ENCODE results near the gene ACR. TPM values are rescaled to one million over a fixed set of nuclear protein-coding genes. Genes with fewer than 3 reads are reported as not detected.
"Not testable (repeated sequence)": the region's sequence is repeated elsewhere in the genome, so short reads cannot be mapped to it uniquely, and the experiment has no call there.

The ACR gene
- total RNA-seq, 1 donor from 2014 or later = 2.8 TPM

DNA sequence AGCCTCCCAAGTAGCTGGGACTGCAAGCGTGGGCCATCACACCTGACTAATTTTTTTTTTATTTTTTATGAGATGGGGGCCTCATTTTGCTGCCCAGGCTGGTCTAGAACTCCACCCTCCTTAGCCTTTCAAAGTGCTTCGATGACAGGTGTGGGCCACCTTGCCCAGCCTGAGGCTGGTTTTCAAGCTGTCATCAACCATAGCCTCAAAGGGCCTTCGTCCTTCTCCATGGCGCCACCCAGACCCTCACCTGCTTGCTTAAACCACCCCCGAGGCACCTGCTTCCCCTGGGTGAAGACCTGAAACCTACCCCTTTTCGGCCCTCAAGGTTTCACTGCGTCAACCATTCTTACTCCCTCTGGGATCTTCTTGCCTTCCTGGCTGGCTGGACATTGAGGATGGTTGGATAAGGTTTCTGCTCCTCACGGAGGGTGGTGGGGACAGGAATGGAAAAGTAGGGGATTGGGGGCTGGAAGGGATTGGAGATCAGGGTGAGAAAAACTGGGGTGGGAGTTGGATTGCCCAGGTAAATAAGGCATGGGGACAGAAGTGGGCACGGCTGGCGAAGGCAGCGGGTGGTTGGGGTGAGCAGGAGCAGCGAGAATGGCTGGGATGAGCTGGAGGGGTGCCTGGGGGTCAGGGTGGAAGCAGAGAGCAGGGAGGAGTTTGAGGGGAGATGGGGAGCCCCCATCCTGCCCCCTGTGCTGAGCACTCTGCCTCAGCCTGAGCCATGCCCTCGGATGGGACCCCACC lies 2.8 kb upstream of the ACR start:
- Mint-ChIP-seq H3K27ac (ENCODE audit: unreplicated experiment) (peak overlapping the region; percentile 61), H3K27me3 (ENCODE audit: unreplicated experiment) (peaks cover 57% of the 10 kb centered on the region), H3K36me3 (ENCODE audit: low read depth, unreplicated experiment) (peaks cover 25% of the 10 kb centered on the region), H3K4me3 (ENCODE audit: unreplicated experiment) (no peak overlapping the region), H3K9me3 (ENCODE audit: unreplicated experiment) (no peaks in the 10 kb centered on the region), H3K4me1 (ENCODE audit: unreplicated experiment) (peaks cover 6% of the 10 kb centered on the region)
- DNase-seq (ENCODE audit: low spot score) = peak; percentile 4
- TF ChIP-seq, protein P1, sequence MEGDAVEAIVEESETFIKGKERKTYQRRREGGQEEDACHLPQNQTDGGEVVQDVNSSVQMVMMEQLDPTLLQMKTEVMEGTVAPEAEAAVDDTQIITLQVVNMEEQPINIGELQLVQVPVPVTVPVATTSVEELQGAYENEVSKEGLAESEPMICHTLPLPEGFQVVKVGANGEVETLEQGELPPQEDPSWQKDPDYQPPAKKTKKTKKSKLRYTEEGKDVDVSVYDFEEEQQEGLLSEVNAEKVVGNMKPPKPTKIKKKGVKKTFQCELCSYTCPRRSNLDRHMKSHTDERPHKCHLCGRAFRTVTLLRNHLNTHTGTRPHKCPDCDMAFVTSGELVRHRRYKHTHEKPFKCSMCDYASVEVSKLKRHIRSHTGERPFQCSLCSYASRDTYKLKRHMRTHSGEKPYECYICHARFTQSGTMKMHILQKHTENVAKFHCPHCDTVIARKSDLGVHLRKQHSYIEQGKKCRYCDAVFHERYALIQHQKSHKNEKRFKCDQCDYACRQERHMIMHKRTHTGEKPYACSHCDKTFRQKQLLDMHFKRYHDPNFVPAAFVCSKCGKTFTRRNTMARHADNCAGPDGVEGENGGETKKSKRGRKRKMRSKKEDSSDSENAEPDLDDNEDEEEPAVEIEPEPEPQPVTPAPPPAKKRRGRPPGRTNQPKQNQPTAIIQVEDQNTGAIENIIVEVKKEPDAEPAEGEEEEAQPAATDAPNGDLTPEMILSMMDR (IDR thresholded peaks at IDR 0.05; ENCODE audit: unreplicated experiment) = no peak

DNA sequence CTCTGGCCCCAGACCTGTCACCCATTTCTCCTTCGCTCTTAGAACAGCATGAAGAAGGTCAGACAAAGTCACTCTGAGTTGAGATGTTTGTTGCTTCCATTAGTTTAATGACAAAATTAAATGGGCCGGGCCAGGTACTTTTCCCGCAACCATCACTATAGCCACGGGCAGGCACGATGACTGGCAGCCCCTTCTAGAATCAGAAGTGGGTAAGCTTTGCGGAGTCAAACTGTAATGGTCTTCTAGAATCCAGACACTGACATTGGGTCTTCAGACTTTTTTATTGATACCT lies 2.3 kb upstream of the ACR start:
- TF ChIP-seq, protein P1 (IDR thresholded peaks at IDR 0.05; ENCODE audit: unreplicated experiment) = no peak
- H3K27ac Mint-ChIP-seq (ENCODE audit: unreplicated experiment) = peak overlapping the region; percentile 61
- no peak overlapping the region for H3K4me3 Mint-ChIP-seq (ENCODE audit: unreplicated experiment)
- DNase-seq (ENCODE audit: low spot score) = peak; percentile 4
- H3K36me3 Mint-ChIP-seq (ENCODE audit: low read depth, unreplicated experiment) = peaks cover 24% of the 10 kb centered on the region
- no peaks in the 10 kb centered on the region for H3K9me3 Mint-ChIP-seq (ENCODE audit: unreplicated experiment)
- H3K27me3 Mint-ChIP-seq (ENCODE audit: unreplicated experiment) = peaks cover 54% of the 10 kb centered on the region
- H3K4me1 Mint-ChIP-seq (ENCODE audit: unreplicated experiment) = peaks cover 6% of the 10 kb centered on the region

DNA sequence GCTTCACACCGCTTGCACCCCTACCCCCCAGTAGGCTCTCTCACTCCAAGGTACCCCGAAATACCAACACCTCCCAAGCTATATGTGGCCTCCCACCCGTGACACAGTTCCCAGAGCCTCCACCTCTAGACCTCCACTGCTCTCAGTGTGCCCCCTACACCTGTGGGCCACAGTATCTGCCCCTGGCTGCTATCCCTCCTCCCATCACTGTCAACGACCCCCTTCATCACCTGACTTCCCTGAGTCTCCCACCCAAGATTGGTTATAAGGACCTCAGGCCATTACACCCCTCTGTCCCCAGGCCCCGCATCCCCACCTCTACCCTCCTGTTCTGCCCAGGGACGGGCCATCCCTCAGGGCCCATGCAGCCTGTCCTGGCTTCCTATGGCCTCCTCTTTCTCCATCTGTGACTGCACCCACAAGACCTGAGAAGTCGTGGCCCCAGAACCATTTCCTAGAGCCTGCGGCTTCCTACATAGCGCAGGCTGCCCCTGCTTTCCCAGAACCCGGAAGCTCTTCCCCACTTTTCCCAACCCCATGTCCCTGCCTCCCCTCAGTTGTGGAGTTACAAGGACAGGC lies 734 bp downstream of the ACR start:
- peaks cover 46% of the 10 kb centered on the region for H3K27me3 Mint-ChIP-seq (ENCODE audit: unreplicated experiment)
- peaks cover 4% of the 10 kb centered on the region for H3K4me1 Mint-ChIP-seq (ENCODE audit: unreplicated experiment)
- TF ChIP-seq, protein P1 (IDR thresholded peaks at IDR 0.05; ENCODE audit: unreplicated experiment) = no peak
- DNase-seq (ENCODE audit: low spot score) = peak; percentile 8
- H3K36me3 Mint-ChIP-seq (ENCODE audit: low read depth, unreplicated experiment) = peaks cover 14% of the 10 kb centered on the region
- peak overlapping the region; percentile 71 for H3K4me3 Mint-ChIP-seq (ENCODE audit: unreplicated experiment)
- peak overlapping the region; percentile 42 for H3K27ac Mint-ChIP-seq (ENCODE audit: unreplicated experiment)
- no peaks in the 10 kb centered on the region for H3K9me3 Mint-ChIP-seq (ENCODE audit: unreplicated experiment)

DNA sequence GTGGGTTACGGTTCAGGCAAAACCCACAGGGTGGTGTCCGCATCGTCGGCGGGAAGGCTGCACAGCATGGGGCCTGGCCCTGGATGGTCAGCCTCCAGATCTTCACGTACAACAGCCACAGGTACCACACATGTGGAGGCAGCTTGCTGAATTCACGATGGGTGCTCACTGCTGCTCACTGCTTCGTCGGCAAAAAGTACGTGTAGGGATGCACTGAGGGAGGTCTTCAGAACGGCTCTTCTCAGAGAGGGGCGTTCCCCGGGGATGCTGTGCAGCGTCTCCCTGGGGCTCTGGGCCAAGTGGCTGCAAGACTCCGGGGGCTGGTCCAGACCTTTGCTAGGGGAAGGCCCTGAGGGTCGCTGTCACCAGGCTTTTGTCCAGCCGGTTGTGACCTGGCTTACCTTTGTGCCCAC lies 1.3 kb downstream of the ACR start:
- Mint-ChIP-seq H3K4me1 (ENCODE audit: unreplicated experiment) (peaks cover 4% of the 10 kb centered on the region), H3K9me3 (ENCODE audit: unreplicated experiment) (no peaks in the 10 kb centered on the region), H3K36me3 (ENCODE audit: low read depth, unreplicated experiment) (peaks cover 11% of the 10 kb centered on the region), H3K27ac (ENCODE audit: unreplicated experiment) (no peak overlapping the region), H3K4me3 (ENCODE audit: unreplicated experiment) (no peak overlapping the region), H3K27me3 (ENCODE audit: unreplicated experiment) (peaks cover 41% of the 10 kb centered on the region)
- DNase-seq (ENCODE audit: low spot score) = peak; percentile 18
- TF ChIP-seq, protein P1 (IDR thresholded peaks at IDR 0.05; ENCODE audit: unreplicated experiment) = no peak

DNA sequence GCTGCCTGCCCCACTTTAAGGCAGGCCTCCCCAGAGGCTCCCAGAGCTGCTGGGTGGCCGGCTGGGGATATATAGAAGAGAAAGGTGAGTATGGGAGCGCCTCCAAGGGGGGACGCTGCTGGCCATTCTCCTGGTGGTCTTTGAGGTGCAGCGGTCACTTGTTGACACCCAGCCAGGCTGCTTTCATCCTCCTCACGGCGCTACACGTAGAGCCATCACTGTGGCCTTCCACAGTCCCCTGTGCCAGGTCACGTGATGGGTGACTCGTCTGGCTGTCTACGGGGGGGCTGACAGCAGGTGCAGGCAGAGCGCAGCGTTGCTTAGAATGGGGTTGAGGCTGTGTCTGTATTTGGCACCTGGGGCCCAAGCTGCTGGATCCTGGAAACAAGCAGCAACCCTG lies 1.9 kb downstream of the ACR start:
- Mint-ChIP-seq H3K9me3 (ENCODE audit: unreplicated experiment) (no peaks in the 10 kb centered on the region), H3K4me3 (ENCODE audit: unreplicated experiment) (no peak overlapping the region), H3K27me3 (ENCODE audit: unreplicated experiment) (peaks cover 38% of the 10 kb centered on the region), H3K4me1 (ENCODE audit: unreplicated experiment) (peaks cover 4% of the 10 kb centered on the region), H3K27ac (ENCODE audit: unreplicated experiment) (no peak overlapping the region), H3K36me3 (ENCODE audit: low read depth, unreplicated experiment) (peaks cover 11% of the 10 kb centered on the region)
- DNase-seq (ENCODE audit: low spot score) = peak; percentile 15
- TF ChIP-seq, protein P1 (IDR thresholded peaks at IDR 0.05; ENCODE audit: unreplicated experiment) = no peak

DNA sequence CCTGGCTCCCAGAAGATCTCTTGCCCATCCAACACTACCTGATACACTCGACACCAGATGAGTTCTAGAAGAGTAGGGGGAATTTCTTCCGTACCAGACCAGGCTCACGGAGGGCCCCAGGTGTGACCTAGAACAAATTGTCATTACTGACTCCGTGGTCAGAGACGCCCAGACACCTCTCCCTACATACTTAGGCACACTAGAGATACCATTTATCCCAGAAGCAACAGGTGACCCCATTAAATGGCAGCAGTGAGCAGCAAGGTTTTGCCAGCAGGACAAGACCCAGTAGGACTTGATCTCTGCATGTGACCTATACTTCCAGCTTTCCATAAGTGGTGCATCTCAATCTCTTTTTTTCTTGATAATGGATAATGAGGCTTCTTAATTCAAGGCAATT lies 2.7 kb downstream of the ACR start:
- Mint-ChIP-seq H3K27me3 (ENCODE audit: unreplicated experiment) (peaks cover 30% of the 10 kb centered on the region), H3K36me3 (ENCODE audit: low read depth, unreplicated experiment) (peaks cover 11% of the 10 kb centered on the region)
- DNase-seq (ENCODE audit: low spot score) = peak; percentile 3
- H3K4me3 Mint-ChIP-seq (ENCODE audit: unreplicated experiment); H3K4me1 Mint-ChIP-seq (ENCODE audit: unreplicated experiment); H3K9me3 Mint-ChIP-seq (ENCODE audit: unreplicated experiment); H3K27ac Mint-ChIP-seq (ENCODE audit: unreplicated experiment): not testable (repeated sequence)

DNA sequence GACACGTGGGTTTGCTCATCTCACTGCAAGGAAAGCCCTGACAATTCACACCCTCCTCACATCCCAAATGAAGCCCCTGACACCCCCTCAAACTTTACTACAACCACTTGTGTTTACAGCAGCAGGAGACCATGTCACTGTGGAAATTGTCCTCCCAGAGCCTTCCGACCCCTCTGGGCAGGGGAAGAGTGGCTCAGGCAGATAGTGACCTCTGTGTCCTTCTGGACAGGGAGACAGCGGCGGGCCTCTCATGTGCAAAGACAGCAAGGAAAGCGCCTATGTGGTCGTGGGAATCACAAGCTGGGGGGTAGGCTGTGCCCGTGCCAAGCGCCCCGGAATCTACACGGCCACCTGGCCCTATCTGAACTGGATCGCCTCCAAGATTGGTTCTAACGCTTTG lies 6.4 kb downstream of the ACR start:
- H3K27ac Mint-ChIP-seq (ENCODE audit: unreplicated experiment) = not testable (repeated sequence)

More for the DNA sequence above, 6.4 kb downstream of the ACR start:
- H3K4me1 Mint-ChIP-seq (ENCODE audit: unreplicated experiment); DNase-seq (ENCODE audit: low spot score); H3K36me3 Mint-ChIP-seq (ENCODE audit: low read depth, unreplicated experiment); H3K27me3 Mint-ChIP-seq (ENCODE audit: unreplicated experiment); H3K9me3 Mint-ChIP-seq (ENCODE audit: unreplicated experiment); H3K4me3 Mint-ChIP-seq (ENCODE audit: unreplicated experiment): not testable (repeated sequence)

All from endothelial cell (in vitro differentiated cells).